ENCODE measurements around the gene CELSR1.

The CELSR1 gene, protein sequence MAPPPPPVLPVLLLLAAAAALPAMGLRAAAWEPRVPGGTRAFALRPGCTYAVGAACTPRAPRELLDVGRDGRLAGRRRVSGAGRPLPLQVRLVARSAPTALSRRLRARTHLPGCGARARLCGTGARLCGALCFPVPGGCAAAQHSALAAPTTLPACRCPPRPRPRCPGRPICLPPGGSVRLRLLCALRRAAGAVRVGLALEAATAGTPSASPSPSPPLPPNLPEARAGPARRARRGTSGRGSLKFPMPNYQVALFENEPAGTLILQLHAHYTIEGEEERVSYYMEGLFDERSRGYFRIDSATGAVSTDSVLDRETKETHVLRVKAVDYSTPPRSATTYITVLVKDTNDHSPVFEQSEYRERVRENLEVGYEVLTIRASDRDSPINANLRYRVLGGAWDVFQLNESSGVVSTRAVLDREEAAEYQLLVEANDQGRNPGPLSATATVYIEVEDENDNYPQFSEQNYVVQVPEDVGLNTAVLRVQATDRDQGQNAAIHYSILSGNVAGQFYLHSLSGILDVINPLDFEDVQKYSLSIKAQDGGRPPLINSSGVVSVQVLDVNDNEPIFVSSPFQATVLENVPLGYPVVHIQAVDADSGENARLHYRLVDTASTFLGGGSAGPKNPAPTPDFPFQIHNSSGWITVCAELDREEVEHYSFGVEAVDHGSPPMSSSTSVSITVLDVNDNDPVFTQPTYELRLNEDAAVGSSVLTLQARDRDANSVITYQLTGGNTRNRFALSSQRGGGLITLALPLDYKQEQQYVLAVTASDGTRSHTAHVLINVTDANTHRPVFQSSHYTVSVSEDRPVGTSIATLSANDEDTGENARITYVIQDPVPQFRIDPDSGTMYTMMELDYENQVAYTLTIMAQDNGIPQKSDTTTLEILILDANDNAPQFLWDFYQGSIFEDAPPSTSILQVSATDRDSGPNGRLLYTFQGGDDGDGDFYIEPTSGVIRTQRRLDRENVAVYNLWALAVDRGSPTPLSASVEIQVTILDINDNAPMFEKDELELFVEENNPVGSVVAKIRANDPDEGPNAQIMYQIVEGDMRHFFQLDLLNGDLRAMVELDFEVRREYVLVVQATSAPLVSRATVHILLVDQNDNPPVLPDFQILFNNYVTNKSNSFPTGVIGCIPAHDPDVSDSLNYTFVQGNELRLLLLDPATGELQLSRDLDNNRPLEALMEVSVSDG (N-terminal part only)

DNA sequence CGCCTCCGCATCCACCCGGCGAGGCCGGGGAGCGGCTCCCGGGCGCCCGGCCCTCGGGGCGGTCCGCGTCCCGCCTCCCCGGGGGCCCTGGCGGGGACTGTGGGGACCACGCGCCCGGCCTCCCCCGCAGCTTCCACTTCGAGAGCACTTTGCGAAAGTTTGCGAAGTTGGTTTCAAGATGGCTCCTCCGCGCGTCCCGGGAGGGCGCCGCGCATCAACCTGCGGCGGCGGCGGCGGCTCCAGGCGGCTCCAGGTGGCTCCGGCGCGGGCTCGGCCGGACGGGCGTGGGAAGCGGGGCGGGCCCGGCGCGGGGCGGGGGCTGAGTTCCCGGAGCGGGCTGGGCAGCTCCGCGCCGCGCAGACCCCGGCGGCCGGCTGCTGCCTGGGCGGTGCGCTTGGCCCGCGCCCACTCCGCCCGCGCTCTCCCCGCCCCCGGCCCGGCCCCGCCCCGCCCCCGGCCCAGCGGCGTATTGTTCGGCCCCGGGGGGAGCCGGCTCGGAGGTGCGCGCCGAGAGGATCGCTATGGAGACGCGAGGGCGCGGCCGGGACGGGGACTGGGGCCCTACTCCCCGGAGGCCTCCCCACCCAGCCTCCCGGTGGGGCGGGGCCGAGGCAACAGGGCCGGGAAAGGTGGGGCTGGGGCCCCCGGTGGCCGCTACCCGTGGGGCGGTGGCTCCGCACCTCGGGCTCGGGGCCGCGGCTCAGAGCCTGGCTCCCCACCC, at the start of gene CELSR1:
Gene CELSR1, minus strand, starts transcription at position 396 of the 721 bp plus-strand sequence. CDS start 450 bp downstream, outside the sequence.
- in situ Hi-C loops (cut with HindIII; ENCODE audit: low sequenced_read_pairs), result no loop called here

DNA sequence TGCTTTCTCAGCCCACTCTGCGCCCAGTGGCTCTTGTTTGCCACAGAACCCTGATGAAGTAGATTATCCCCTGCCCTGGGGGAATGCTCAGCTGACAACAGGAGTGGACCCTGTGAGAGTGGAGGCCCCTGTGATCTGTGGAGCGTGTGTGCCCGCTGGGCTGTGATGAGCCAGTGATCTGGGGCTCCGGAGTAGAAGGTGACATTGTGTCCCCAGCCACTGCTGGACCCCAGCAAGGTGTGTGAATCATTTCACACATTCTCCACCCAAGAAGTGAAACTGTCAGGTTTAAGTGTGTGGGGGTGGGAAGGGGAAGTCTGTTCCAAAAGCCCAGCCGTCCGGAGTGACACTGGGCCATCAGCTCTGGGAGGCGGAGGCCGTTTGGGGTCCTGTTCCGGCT, 49.6 kb upstream of the CELSR1 start:
- in situ Hi-C loops (cut with HindIII; ENCODE audit: low sequenced_read_pairs), result no loop called here

DNA sequence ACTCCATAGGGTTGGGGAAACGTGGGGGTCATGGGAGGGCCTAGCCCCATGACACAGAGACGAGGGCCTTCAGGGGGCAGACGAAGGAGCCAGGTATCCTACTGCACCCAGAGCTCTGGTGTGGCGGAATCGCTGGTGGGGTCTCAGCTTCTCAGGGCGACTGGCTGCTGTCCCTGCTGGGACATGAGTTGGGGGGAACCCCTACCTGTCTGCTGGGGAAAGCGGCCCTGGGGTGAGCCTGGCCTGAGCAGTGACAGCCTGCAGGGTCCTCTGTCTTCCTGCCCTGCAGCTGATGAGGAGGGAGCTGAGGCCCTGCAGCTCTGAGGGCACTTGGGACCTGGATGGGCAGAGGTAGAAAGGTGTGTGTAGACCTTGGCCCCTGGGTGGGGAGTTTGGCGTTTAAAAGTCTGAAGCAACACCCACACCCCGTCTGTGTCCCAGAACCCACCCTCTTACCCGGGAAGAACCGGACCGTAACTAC, 49.2 kb upstream of the CELSR1 start:
- in situ Hi-C loops (cut with HindIII; ENCODE audit: low sequenced_read_pairs), result no loop called here

DNA sequence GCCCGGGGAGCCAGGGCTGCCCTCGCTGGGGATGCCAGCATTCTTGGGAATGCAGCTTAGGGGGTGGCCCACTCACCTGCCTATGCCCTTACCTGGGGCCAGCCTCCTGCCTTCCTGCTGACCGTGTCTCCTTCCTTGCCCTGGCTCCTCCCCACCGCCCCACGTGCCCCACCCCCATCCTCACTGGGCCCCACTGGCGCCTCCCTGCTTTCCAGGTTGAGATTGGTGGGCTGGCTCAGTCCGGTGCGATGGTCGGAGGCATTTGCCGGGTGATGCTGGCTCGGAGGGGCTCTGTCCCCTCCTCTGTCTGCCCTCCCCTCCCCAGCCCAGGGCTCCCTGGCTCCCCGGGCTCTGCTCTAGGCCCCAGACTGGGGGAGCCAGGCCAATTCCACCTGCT, 48.7 kb upstream of the CELSR1 start:
- in situ Hi-C loops (cut with HindIII; ENCODE audit: low sequenced_read_pairs), result no loop called here

DNA sequence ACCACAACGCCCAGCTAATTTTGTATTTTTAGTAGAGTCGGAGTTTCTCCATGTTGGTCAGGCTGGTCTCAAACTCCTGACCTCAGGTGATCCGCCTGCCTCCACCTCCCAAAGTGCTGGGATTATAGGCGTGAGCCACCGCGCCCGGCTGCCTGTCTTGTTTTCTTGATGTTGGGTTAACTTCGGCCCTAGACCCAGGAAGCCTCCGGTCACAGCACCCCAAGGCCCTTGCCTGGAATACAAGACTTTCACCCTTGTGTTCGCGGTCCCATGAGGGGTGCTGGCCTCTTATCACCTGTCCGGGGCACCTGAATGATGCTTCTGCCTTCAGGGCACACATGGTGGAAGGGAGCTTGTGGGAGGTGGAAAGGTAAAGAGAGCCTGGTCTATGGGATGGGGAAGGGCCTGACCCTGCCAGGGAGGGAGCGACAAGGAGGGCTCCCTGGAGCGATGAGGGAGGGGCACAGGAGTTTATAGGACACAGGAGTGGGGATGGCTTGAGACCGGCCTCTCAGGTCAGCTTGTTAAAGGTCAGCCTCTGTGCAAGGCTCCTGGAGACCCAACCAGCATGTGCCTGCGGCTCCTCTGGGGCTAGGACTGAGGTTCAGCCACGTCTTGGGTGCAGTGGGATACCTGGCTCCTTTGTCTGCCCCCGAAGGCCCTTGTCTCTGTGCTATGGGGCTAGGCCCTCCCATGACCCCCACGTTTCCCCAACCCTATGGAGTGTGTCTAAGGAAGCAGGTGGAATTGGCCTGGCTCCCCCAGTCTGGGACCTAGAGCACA, 48.1 kb upstream of the CELSR1 start:
- in situ Hi-C loops (cut with HindIII; ENCODE audit: low sequenced_read_pairs), result no loop called here

DNA sequence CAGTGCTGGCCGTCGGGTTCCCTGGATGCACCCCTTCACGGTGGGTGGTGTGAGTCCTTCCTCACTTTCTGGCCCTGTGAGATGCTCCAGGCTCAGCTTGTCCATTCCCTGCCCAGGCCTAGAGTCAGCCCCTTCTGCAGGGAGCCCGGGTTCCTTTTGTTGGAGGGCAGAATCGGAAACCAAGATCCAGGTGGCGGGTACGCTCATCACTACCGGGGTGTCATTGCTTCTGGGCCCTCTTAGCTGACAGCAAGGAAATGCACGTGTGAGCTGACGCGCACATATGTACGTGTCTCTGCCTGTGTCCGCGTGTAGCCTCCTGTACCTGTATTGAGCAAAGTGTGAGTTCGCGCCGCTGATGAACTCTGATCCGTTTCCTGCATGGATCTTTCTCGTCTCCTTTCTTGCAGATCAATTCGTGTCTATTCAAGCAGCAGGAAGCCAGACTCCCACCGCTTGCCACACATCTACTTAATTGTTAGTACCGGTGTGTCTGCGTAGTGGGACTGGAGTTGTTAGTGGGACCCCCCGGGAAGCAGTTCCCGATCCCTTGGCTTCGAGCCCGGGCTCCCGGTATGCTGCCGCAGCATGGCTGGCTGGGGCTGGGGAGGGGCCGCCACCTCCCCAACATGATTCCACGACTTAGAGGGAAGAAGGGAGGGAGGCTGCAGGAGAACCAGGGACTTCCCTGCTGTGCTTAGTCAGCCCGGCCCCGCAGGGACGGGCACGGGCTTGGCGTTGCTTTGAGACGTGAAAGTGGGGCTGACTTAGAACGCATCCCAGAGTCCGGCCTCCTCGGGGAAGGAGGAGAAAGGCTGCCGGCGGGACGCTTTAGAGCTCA, 46.9 kb upstream of the CELSR1 start:
- in situ Hi-C loops (cut with HindIII; ENCODE audit: low sequenced_read_pairs), result no loop called here

DNA sequence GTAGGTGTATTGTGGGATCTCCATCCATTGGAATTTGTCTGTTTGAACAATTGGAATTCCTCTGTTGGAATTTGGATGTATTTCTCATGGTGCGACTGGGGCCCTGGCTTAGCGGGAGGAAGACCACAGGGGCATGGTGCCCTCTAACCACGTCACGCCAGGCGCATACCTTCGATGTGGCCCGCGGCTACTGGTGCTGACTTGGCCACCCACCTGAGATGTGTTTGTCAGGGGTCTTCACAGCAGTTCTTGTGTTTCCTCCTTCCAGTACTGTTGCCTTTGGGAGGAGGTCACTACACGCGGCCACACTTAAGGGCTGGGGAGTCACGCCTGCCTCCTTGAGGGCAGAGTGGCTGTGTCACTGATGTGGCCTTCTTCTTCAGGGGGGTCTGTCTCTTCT, 46.2 kb upstream of the CELSR1 start:
- in situ Hi-C loops (cut with HindIII; ENCODE audit: low sequenced_read_pairs), result no loop called here

DNA sequence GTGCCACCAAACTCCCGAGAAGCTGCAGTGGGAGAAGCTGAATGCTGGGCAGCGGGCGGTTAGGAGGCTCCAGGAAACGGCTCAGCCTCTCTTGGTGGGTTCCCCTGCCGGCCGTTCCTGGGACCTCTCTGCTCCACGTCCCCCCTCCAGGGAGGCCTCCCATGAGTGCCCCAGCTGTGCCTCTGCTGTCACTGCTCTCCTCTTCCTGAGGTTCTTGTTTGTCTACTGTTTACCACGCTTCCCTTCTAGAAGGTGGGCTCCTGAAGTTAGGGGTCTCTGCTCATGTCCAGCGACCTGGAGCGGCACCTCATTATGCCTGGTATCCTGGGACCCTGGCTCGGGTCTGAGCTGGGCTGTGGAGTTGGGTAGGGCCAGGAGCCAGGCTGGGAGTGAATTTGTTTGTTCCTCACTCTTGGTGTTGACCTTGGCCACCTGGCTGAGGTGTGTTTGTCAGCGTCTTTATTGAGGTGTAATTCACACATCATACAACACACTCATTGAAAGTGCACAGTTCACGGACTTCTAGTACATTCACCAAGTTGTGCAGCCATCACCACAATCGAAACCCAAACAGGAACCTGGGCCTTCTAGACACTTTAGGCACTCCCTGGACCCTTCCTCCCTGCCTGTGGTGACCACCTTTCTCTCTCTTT, 45.0 kb upstream of the CELSR1 start:
- in situ Hi-C loops (cut with HindIII; ENCODE audit: low sequenced_read_pairs), result no loop called here

DNA sequence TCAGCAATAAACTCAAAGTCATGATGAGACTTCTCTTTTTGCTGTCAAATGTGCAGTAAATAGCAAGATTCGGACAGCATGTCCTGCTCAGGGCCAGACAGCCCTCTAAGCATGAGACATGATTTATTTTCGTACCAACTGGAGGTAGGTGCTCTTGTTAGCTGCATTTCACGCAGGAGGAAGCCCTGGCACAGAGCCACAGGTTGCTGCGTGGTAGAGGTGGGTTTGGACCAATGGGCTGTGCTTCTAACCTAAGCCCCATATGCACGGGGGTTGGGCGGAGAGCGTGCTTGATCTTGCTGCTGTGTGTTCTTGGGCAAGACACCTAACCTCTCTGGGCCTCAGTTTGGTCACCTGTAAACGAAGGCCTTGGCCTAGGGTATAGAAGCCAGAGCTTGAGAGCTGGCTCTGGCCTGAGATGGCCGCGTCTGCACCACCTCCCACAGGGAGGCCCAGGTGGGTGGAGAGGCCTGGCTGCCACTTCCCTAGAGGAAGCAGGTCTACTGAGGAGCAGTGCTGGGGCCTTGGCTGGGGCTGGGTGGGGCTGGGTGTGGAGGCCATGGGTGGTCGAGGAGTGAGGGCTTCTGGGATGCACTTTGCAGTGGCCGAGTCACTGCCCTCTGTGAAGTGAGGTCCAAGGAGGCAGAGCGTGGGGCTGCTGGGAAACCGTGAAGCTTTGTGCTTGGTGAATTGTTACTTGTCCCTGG, 44.3 kb upstream of the CELSR1 start:
- in situ Hi-C loops (cut with HindIII; ENCODE audit: low sequenced_read_pairs), result no loop called here

DNA sequence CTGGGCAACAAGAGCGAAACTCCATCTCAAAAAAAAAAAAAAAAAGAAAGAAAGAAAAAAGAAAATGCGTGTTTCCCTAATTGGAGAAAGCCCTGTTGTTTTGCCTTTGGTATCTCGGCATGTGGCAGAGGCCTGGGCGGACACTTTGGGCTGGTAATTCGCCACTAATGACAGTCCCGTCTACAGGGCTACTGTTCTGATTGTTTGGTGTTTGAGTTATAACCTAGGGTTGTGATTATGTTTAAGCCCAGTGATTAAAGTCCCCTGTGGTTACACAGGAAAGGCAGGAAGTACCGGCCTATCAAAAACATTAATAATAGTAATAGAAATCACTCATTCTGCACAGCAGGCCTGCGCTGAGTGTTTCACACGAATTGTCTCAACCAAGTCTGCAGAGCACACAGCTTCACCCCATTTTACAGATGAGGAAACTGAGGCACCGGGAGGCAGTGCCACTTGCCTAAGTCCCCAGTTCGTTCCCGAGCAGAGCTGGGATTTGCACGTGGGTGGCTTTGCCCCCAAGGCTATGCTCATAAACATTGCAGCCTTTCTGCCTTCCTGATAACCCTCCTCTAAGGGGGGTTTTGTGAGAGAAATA, 43.6 kb upstream of the CELSR1 start:
- in situ Hi-C loops (cut with HindIII; ENCODE audit: low sequenced_read_pairs), result no loop called here

DNA sequence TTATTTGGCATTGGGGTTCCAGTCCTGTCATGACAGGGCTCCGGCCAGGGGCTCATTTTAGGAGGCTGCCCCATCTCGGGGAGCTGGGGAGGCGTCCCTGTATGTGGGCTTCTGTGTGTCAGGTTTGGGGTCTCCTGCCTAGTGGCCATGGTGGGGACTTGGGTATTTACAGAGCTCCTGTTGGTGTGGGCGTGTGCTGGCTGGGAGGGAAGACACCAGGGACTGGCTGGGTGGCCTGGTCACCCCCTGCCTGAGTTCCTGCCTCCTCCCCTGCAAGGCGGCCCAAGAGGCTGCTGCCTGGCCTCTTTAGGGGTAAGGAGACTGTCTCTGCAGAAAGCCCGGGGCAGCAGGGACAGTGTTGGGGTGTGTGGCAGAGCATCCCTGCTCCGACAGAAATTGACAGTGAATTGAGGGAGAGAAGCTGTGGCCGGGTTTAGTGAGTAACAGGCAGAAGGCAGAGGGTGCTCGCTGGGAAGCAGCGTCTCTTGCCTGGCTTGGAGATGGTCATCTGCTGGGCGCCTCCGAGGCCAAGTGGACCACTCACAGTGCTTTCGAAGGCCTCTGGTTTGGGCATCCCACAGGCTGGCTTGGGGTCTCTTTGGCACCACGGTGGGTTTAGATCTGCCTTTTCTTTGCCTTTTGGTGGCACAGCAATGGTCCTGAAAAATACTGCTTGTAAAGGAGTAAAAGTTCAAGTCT, 42.5 kb upstream of the CELSR1 start:
- in situ Hi-C loops (cut with HindIII; ENCODE audit: low sequenced_read_pairs), result no loop called here

DNA sequence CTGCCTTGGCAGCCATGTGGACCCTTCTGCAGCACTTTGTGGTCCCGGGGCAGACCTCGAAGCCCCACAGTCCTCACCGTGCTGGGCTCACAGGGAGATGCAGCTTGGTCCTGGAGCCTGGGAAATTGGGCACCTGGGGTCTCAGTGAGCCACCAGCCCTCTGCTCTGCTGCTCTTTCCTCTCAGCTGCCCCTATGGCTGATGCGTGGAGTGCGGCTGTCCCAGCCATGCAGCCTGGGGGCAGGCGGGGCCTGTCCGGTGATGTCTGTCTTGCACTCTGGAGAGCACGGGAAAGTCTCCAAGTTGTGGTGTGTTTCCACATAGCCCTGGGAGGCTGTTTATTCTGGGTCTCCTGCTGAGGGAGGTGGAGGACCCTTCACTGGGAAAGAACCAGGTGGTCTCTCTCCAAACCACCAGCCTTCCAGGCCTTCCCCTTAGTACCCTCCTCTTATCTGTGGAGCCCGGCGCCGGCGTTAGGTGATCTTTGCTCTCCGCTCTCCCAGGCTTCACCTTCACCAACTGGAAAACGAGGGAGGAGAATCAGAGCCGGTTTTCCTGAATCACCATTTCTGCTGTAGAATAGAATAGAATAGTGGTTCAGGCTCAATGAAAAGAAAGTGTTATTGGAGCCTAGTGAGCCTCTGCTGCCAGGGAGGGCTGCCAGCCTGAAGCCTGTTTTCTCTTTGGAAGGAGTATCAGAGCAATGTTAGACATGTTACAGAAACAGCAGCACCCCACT, 41.6 kb upstream of the CELSR1 start:
- in situ Hi-C loops (cut with HindIII; ENCODE audit: low sequenced_read_pairs), result no loop called here

DNA sequence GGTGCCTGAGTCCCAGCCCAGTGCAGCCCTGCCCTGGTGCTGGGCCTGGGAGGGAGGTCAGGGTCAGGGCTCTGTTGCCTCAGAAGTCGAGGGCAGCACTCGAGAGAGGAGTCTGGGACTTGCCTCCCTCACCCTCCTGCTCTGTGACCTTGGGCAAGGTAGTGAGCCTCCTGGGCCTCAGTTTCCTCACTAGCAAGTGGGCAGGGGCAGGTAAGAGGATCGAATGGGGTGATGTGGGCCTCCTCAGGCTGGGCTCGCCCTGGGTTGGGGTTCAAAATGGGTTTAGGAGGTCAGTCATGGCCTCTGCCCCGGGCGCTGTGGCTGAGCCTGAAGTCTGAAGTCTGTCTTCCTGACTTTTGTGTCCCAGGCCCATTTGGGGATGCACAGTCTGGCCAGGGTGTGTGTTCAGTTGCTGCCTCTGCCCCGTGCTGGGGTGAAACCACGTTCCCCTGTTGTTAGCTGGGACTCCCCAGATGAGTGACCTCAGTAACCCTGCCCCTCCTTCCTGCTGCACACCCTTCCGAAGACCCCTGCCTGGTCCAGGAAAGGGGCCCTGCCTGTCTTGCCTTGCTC, 40.9 kb upstream of the CELSR1 start:
- in situ Hi-C loops (cut with HindIII; ENCODE audit: low sequenced_read_pairs), result no loop called here

DNA sequence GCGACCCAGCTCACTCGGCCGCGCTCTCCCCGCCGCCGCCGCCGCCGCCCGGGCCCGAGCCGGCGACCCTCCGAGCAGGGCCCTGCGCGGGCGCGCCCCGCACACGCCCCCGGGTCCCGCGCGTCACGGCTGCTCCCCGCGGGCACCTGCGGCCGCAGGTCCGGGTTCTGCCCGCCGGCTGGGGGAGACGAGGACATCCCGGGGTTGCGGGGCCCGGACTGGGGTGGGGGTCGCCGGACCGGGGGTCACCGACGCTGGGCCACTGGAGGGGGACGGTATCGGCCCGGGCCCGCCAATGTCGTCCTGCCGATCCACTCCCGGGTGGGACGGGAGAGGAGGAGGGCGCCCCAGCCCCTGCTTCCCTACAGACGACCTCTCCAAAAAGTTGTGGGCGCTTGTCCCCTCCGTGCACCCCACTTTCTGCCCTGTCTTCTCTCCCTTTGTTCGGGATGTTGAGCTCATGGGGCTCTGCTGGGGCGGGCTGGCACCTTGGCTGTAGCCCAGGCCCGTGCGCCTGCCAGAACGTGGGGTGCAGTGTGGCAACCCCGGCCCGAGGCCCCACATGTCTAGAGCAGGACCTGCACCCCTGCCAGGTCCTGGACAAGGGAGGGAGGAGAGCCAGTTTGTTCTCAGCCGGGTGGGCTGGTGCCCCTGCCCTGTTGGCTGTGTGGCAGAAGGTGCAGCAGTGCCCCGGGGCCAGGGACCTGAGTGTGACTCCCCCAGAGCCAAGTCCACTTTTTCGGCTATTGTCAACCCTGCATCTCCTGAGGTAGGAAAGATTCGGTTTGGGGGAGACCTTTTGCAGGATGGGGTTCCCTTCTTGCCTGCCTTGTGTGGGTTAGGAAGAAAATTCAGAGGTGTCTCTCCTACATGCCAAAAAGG, 40.2 kb upstream of the CELSR1 start:
- in situ Hi-C loops (cut with HindIII; ENCODE audit: low sequenced_read_pairs), result no loop called here

Data from DLD1 (cell line).